ENCODE data around the gene EXOSC2. TPM values are rescaled to one million over a fixed set of nuclear protein-coding genes. Genes with fewer than 3 reads are reported as not detected.

The EXOSC2 gene
- total RNA-seq, 1 experiment from 2014 or later: 49.5 TPM

DNA sequence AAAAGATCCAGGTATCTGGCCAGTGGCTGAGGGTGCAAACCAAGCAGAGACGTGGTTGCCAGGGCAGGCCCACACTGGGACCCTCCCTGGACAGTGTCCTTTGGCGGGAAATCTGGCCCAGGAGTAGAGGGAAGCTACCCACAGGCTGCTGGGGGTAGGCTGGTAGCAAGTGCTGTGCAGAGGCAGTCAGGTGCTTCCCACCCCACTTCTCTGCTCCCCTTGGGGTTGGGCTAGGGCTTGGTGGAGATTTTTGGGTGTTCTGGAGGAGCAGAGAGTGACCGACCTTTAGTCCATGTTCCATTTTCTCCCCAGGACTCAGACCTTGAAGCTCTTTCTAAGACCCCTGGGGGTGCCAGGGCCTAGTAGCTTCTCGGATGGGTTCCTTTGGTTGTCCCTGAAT, 23.6 kb upstream of the EXOSC2 start:
- Histone ChIP-seq H3K27me3 (ENCODE audit: insufficient read depth, low read depth) (peaks cover 12% of the 10 kb centered on the region), H3K9me3 (ENCODE audit: insufficient read depth, low read depth) (no peaks in the 10 kb centered on the region), H3K4me1 (replicated peaks; ENCODE audit: insufficient read depth) (no peaks in the 10 kb centered on the region), H3K79me2 (ENCODE audit: low read depth) (no peaks in the 10 kb centered on the region), H2AFZ (no peak overlapping the region), H3F3A (ENCODE audit: insufficient read depth, low read depth) (no peaks in the 10 kb centered on the region), H4K20me1 (ENCODE audit: insufficient read depth) (no peaks in the 10 kb centered on the region), H3K9me2 (ENCODE audit: insufficient read depth) (no peaks in the 10 kb centered on the region), H3K36me3 (ENCODE audit: low read depth) (no peaks in the 10 kb centered on the region), H3K4me2 (no peak overlapping the region), H3K27ac (no peak overlapping the region), H3K4me3 (no peak overlapping the region)
- BruUV-seq (replicated peaks): no TSS peak
- ChIA-PET POLR2A (ENCODE audit: unreplicated experiment) (interaction anchor here (0.6 kb wide), 1 partner anchor 538 kb away, joined by 5 read pairs; no protein-coding TSS in a partner anchor), CTCF (no interaction called here)
- intact Hi-C loops (cut with micrococcal nuclease; ENCODE audit: unreplicated experiment): no loop called here
- DNase-seq: no peak
- TF ChIP-seq EZH2 (IDR thresholded peaks at IDR 0.05; ENCODE audit: low read depth): no peak
- TF ChIP-seq, protein P1, sequence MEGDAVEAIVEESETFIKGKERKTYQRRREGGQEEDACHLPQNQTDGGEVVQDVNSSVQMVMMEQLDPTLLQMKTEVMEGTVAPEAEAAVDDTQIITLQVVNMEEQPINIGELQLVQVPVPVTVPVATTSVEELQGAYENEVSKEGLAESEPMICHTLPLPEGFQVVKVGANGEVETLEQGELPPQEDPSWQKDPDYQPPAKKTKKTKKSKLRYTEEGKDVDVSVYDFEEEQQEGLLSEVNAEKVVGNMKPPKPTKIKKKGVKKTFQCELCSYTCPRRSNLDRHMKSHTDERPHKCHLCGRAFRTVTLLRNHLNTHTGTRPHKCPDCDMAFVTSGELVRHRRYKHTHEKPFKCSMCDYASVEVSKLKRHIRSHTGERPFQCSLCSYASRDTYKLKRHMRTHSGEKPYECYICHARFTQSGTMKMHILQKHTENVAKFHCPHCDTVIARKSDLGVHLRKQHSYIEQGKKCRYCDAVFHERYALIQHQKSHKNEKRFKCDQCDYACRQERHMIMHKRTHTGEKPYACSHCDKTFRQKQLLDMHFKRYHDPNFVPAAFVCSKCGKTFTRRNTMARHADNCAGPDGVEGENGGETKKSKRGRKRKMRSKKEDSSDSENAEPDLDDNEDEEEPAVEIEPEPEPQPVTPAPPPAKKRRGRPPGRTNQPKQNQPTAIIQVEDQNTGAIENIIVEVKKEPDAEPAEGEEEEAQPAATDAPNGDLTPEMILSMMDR (conservative IDR thresholded peaks at IDR 0.05): no peak

DNA sequence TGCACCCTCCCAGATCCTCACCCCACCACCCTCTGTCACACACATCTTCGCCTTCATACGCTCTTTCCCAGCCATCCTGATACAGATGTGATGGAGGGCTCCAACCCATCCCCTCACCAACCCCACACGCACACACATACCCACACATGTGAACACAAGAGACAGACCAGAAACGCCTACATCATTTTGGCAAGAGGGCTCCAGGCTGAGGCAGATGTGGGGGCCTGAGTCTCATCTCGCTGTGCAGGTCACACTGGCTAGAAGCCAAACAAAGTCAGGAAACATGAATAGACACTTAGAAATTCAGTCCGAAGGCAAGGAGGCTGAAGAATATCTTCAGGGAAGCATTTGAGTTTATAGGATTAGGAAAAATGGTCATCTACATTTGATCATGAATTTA, 22.9 kb upstream of the EXOSC2 start:
- CTCF ChIA-PET: no interaction called here
- H3K4me2 ChIP-seq: no peak overlapping the region

DNA sequence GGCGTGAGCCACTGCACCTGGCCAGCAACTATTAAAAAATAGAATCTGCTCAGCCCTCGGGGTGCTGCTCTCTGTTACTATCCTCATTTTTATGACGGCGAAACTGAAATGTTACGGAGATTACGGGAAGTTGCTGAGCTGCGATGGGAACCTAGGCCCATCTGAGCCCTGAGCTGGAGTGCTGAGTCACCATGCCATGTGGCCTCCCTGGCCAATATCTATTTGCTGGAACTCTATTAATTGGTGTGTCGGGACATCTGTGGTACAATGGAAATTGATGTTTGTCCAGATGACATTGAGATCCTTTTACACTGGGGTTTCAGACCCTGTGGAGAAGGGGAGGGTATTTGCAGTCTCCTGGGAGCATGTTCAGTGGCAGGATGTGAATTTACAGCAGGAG, 21.1 kb upstream of the EXOSC2 start:
- no TSS peak for BruUV-seq (replicated peaks)
- POLR2A ChIA-PET (ENCODE audit: unreplicated experiment): no interaction called here
- no peak overlapping the region for H2AFZ ChIP-seq
- H3K4me1 ChIP-seq (replicated peaks; ENCODE audit: insufficient read depth): no peaks in the 10 kb centered on the region
- DNase-seq: no peak
- H3K9me2 ChIP-seq (ENCODE audit: insufficient read depth): no peaks in the 10 kb centered on the region
- H3K79me2 ChIP-seq (ENCODE audit: low read depth): no peaks in the 10 kb centered on the region
- H3K9me3 ChIP-seq (ENCODE audit: insufficient read depth, low read depth): no peaks in the 10 kb centered on the region
- H3K4me2 ChIP-seq: no peak overlapping the region
- CTCF ChIA-PET: no interaction called here
- no peak for TF ChIP-seq EZH2 (IDR thresholded peaks at IDR 0.05; ENCODE audit: low read depth)
- TF ChIP-seq, protein P1 (conservative IDR thresholded peaks at IDR 0.05): no peak
- H3K4me3 ChIP-seq: no peak overlapping the region
- H3K27ac ChIP-seq: no peak overlapping the region
- H3K27me3 ChIP-seq (ENCODE audit: insufficient read depth, low read depth): no peaks in the 10 kb centered on the region; the same call in 1 of the 2 replicates
- H4K20me1 ChIP-seq (ENCODE audit: insufficient read depth): no peaks in the 10 kb centered on the region
- intact Hi-C loops (cut with micrococcal nuclease; ENCODE audit: unreplicated experiment): no loop called here
- no peaks in the 10 kb centered on the region for H3K36me3 ChIP-seq (ENCODE audit: low read depth)
- no peaks in the 10 kb centered on the region for H3F3A ChIP-seq (ENCODE audit: insufficient read depth, low read depth)

More for the DNA sequence above, 22.9 kb upstream of the EXOSC2 start:
- peaks cover 8% of the 10 kb centered on the region for H3K27me3 ChIP-seq (ENCODE audit: insufficient read depth, low read depth)
- TF ChIP-seq EZH2 (IDR thresholded peaks at IDR 0.05; ENCODE audit: low read depth): no peak
- TF ChIP-seq, protein P1 (conservative IDR thresholded peaks at IDR 0.05): no peak
- H4K20me1 ChIP-seq (ENCODE audit: insufficient read depth): no peaks in the 10 kb centered on the region
- intact Hi-C loops (cut with micrococcal nuclease; ENCODE audit: unreplicated experiment): no loop called here
- DNase-seq: no peak
- H3F3A ChIP-seq (ENCODE audit: insufficient read depth, low read depth): no peaks in the 10 kb centered on the region
- no peaks in the 10 kb centered on the region for H3K9me2 ChIP-seq (ENCODE audit: insufficient read depth)
- H3K79me2 ChIP-seq (ENCODE audit: low read depth): no peaks in the 10 kb centered on the region
- H2AFZ ChIP-seq: no peak overlapping the region
- POLR2A ChIA-PET (ENCODE audit: unreplicated experiment): interaction anchor here (0.6 kb wide), 1 partner anchor 539 kb away, joined by 5 read pairs; no protein-coding TSS in a partner anchor
- H3K27ac ChIP-seq: no peak overlapping the region
- H3K4me1 ChIP-seq (replicated peaks; ENCODE audit: insufficient read depth): no peaks in the 10 kb centered on the region
- no peak overlapping the region for H3K4me3 ChIP-seq
- no TSS peak for BruUV-seq (replicated peaks)
- no peaks in the 10 kb centered on the region for H3K36me3 ChIP-seq (ENCODE audit: low read depth)
- no peaks in the 10 kb centered on the region for H3K9me3 ChIP-seq (ENCODE audit: insufficient read depth, low read depth)
